SJSA1 (cell line): ENCODE measurements around the gene ASAP2. TPM values are rescaled to one million over a fixed set of nuclear protein-coding genes. Genes with fewer than 3 reads are reported as not detected.
A peak's percentile ranks its signal among the peaks of the same experiment; 100 is the strongest.
"Not testable (repeated sequence)": the region's sequence is repeated elsewhere in the genome, so short reads cannot be mapped to it uniquely, and the experiment has no call there.

ENCODE experiments used
- DNase-seq, 2 experiments: peaks; one replicate each; pipeline ENCODE4 v3.0.0-alpha.2; 2015 to 2020; ENCODE audit warnings: low spot score in 2 of 2, low read depth in 1 of 2
- H3K27ac ChIP-seq: fragments of 250-450 bp; sonication (Bioruptor Pico); 2 replicates; pipeline ENCODE4 v1.5.1; 2020; ENCODE audit warnings: mild to moderate bottlenecking, moderate library complexity
- H3K27me3 ChIP-seq: fragments of 250-450 bp; sonication (Bioruptor Pico); replicated peaks from 2 replicates; pipeline ENCODE4 v1.5.1; 2020; ENCODE audit warnings: mild to moderate bottlenecking, moderate library complexity
- H3K36me3 ChIP-seq: fragments of 250-450 bp; sonication (Bioruptor Pico); 2 replicates; pipeline ENCODE4 v1.5.1; 2020; ENCODE audit warnings: mild to moderate bottlenecking
- H3K4me1 ChIP-seq: fragments of 250-450 bp; sonication (Bioruptor Pico); replicated peaks from 2 replicates; pipeline ENCODE4 v1.6.1; 2021; ENCODE audit warnings: mild to moderate bottlenecking
- H3K4me3 ChIP-seq: fragments of 250-450 bp; sonication (Bioruptor Pico); 2 replicates; pipeline ENCODE4 v1.5.1; 2020; ENCODE audit warnings: mild to moderate bottlenecking
- H3K9me3 ChIP-seq: fragments of 250-450 bp; sonication (Bioruptor Pico); replicated peaks from 2 replicates; pipeline ENCODE4 v1.5.1; 2020; ENCODE audit warnings: mild to moderate bottlenecking
- total RNA-seq: library from RNA; depleted of rRNA; stranded (reverse); fragments of >200 nt; shearing (Covaris generic); gene quantifications from 2 replicates; pipeline ENCODE4 v1.2.3, GENCODE V29; 2014

Gene ASAP2
- total RNA-seq, 1 experiment from 2014 or later, result 15.5 TPM

GRCh38 chr2:9398251-9398650, 191.6 kb downstream of the ASAP2 start:
- not testable (repeated sequence) for H3K4me3 ChIP-seq, H3K27ac ChIP-seq, H3K4me1 ChIP-seq, DNase-seq, H3K27me3 ChIP-seq, H3K9me3 ChIP-seq
- H3K36me3 ChIP-seq, result peaks cover 38% of the 10 kb centered on the region

DNA sequence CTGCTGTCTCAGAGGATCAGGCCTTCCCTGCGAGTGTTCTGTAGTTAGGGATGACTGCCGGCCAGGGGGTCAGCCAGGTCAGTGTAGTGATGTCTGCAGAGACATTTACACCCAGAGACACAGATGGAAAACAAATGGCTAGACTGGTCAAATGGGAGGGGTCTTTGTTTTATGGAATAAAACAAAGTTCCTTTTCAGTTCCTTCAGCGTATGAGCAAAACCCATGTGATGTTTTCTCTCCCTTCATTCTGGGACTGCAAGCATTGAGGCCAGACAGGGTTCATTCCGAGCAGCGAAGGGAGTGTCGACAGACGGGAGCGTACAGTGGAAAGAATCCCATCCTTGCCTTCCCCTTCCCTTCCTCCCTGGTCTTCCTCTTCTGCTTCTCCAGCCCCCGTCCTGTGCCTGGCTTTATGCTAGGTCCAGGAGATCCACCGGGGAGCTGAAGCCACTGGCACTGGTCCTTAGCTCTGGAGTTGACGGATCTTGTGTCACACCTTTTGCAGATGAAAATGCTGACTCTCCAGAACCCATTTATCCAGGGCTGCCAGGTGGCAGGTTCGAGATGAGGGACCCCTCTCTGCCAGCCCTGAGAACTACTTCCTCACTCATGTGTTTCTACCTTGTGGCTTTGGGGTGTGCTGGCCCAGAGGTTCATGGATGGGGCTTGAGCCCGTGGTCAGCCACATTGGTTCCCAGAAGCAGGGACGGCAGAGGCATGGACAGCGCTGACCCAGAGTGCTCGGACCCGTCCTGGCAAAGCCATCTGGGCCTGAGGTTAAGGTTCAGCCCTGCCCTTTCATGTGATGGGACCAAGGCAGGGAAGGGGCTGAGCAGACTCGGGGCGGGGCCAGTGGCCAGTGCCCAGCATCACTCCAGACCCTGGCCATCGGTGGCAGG, 192.5 kb downstream of the ASAP2 start:
- Histone ChIP-seq H3K36me3 (peaks cover 46% of the 10 kb centered on the region), H3K27ac (no peak overlapping the region), H3K9me3 (no peaks in the 10 kb centered on the region), H3K4me3 (no peak overlapping the region), H3K27me3 (no peaks in the 10 kb centered on the region), H3K4me1 (no peaks in the 10 kb centered on the region)
- DNase-seq, result no peak

DNA sequence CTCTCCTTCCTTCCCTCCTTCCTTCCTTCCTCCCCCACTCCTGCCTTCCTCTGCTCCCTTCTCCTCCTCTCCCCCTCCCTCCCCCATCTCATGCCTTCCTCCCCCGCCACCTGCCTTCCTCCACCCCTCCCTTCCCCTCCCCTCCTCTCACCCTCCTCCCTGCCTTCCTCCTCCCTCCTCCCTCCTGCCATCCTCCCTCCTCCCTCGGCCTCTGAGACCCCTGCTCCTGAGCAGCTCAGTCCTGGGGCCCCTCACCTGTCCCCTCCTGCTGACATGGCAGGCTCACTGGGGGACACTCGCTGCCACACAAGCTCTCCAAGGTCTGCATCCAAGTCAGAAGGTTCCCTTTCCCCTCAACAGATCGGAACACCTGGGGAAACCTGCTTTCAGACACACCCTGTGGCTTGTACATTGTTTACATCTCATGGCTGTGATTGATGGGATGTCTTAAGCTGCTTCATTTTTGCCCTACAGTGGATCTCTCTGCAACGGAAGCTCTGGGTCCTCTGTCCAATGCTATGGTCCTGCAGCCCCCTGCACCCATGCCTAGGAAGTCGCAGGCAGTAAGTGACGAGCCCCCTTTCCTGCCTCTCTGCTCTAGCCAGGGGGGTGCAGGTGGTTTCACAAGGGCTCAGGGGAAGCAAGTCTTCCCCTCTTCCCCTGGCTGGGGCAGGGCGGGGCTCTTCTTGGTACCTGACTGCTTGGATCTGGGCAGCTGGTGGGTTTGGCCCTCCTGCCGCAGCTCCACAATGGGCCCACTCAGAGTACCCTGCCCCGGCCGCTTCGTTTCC, 193.9 kb downstream of the ASAP2 start:
- Histone ChIP-seq H3K4me3 (no peak overlapping the region), H3K36me3 (peaks cover 48% of the 10 kb centered on the region), H3K9me3 (no peaks in the 10 kb centered on the region), H3K27ac (no peak overlapping the region), H3K27me3 (no peaks in the 10 kb centered on the region), H3K4me1 (no peaks in the 10 kb centered on the region)
- DNase-seq, result no peak

- H3K4me1 ChIP-seq, result no peaks in the 10 kb centered on the region
- no peaks in the 10 kb centered on the region for H3K27me3 ChIP-seq
- H3K4me3 ChIP-seq, result no peak overlapping the region
- H3K36me3 ChIP-seq, result peaks cover 50% of the 10 kb centered on the region
- no peak for DNase-seq
- H3K9me3 ChIP-seq, result no peaks in the 10 kb centered on the region
- H3K27ac ChIP-seq, result no peak overlapping the region
Observed at GRCh38 chr2:9401059-9401547, 194.5 kb downstream of the ASAP2 start.

DNA sequence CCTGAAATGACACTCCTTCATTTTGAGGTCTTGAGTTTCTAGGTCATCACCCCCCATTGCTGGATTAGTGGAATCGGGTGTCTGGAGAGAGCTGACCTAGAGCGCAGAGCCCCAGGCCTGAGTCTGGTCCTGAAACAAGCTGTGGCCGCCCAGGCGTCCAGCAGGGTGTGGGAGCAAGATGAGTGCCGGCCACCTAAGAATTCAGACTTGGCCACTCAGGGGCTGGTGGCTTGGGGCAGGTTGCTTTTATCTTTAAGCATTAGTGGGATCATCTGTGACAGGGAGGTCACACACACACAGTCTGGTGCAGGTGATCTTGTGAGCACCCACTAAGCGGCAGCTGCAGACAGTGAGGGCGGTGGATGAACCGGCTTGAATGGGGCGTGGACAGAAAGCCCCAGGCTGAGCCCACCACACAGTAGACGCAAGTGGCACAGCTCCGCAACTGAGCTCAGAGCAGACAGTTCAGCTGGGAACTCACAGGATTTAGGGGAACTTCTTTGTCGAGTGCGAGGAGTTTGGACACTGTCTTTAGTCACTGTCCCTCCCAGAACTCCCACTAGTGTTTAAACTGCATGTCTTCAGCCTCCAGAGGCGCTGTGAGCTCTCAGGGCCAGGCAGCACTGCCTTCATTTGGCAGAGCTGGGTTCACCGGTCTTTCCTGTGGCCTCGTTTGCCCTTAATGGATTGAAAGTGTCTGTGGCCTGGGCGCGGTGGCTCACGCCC, 195.2 kb downstream of the ASAP2 start:
- Histone ChIP-seq H3K4me1 (no peaks in the 10 kb centered on the region), H3K36me3 (peaks cover 55% of the 10 kb centered on the region), H3K9me3 (no peaks in the 10 kb centered on the region), H3K27ac (no peak overlapping the region), H3K4me3 (no peak overlapping the region), H3K27me3 (no peaks in the 10 kb centered on the region)
- no peak for DNase-seq

DNA sequence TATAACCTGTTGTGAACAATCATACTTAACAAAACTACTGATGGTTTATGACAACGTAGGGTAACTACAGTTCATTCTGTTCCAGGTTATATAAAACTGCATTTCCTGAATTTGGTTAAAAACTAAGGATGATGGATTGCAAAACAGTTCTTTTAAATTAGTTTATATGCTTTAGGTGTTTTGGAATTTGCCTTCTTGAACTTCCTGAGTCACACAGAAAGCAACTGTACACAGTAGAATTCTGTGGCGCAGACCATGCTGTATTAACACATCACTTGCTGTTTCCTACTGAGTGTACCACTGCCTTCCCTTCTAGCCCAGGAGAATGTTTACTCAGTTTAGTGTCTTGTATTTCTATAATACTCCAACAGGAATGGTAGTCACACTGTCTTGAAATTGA, 197.3 kb downstream of the ASAP2 start:
- DNase-seq, result no peak
- no peak overlapping the region for H3K27ac ChIP-seq
- no peaks in the 10 kb centered on the region for H3K9me3 ChIP-seq
- H3K4me1 ChIP-seq, result no peaks in the 10 kb centered on the region
- H3K27me3 ChIP-seq, result no peaks in the 10 kb centered on the region
- peaks cover 76% of the 10 kb centered on the region for H3K36me3 ChIP-seq
- no peak overlapping the region for H3K4me3 ChIP-seq

GRCh38 chr2:9404451-9404850, 197.8 kb downstream of the ASAP2 start:
- no peak overlapping the region for H3K27ac ChIP-seq
- DNase-seq, result no peak
- H3K4me3 ChIP-seq, result no peak overlapping the region
- H3K9me3 ChIP-seq, result no peaks in the 10 kb centered on the region
- no peaks in the 10 kb centered on the region for H3K4me1 ChIP-seq
- peaks cover 81% of the 10 kb centered on the region for H3K36me3 ChIP-seq
- no peaks in the 10 kb centered on the region for H3K27me3 ChIP-seq

DNA sequence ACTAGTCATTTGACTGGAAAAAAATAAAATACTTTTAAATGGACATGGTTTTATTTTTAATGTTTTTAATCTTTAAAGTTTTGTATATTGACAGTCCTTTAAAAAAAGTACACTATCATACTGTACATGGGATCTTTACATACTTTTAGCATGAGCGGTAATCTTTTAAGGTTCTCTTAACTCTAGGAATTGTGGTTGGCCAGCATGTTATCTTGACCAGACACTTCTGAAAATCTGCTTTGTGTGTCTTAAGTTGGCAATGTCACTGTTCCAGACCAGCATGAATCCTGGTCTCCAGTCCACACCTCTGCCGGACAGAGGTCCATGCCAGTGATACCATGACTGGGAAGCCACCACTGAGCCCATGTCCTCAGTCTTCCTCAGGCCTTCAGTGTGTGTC, 199.0 kb downstream of the ASAP2 start:
- DNase-seq, result no peak
- H3K27me3 ChIP-seq, result no peaks in the 10 kb centered on the region
- no peak overlapping the region for H3K27ac ChIP-seq
- H3K4me3 ChIP-seq, result no peak overlapping the region
- no peaks in the 10 kb centered on the region for H3K9me3 ChIP-seq
- H3K36me3 ChIP-seq, result peaks cover 88% of the 10 kb centered on the region
- H3K4me1 ChIP-seq, result no peaks in the 10 kb centered on the region

GRCh38 chr2:9406529-9407362, 200.1 kb downstream of the ASAP2 start:
- no peaks in the 10 kb centered on the region for H3K4me1 ChIP-seq
- no peak overlapping the region for H3K4me3 ChIP-seq
- no peak overlapping the region for H3K27ac ChIP-seq
- no peaks in the 10 kb centered on the region for H3K9me3 ChIP-seq
- no peaks in the 10 kb centered on the region for H3K27me3 ChIP-seq
- DNase-seq, result no peak
- H3K36me3 ChIP-seq, result peaks cover 87% of the 10 kb centered on the region

DNA sequence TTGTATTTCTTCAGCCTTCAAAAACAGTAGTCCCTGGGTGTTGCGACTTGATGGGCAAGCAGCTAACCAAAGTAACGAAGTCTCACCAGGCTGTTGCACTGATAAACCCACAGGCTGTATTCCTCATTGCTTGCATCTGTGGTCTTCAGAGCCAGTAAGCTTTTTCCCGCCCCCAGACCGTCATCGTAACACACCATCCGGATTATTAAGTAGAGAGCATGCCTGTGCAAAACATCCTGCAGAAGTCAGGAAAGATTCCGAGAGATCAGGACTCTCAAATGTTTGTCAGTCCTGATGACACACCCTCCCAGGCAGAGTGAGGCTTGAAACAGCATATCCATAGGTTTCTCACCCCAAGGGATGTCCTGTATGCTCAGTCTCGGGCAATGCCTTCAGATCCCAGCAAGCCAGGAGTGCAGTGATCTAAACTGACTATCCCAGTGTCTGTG, 200.8 kb downstream of the ASAP2 start:
- DNase-seq, result no peak
- peaks cover 84% of the 10 kb centered on the region for H3K36me3 ChIP-seq
- H3K27ac ChIP-seq, result no peak overlapping the region

DNA sequence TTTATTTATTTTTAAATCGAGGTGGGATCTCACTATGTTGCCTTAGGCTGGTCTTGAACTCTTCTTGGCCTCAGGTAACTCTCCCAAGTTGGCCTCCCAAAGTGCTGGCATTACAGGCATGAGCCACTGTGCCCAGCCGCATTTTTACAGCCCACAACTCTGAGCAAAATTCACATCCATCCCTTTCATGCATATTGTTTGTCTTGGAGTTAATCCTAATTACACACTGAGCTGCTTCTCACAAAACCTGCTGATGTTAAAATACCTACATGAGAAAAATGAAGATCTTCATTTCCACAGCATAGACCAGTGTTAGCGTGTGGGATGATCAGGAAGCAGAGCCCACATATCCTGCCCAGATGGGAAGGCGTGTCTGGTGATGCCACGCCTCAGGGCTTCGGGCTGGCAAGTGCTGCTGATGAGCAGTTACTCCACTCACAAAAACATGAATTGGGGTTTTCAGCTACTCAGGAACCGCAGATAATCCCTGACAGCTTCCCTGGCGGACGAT, 202.1 kb downstream of the ASAP2 start:
- DNase-seq, result peak in 1 of 2 experiments; percentile 21

More for the DNA sequence above, 200.8 kb downstream of the ASAP2 start:
- no peaks in the 10 kb centered on the region for H3K27me3 ChIP-seq
- H3K9me3 ChIP-seq, result no peaks in the 10 kb centered on the region
- H3K4me3 ChIP-seq, result no peak overlapping the region
- H3K4me1 ChIP-seq, result no peaks in the 10 kb centered on the region

DNA sequence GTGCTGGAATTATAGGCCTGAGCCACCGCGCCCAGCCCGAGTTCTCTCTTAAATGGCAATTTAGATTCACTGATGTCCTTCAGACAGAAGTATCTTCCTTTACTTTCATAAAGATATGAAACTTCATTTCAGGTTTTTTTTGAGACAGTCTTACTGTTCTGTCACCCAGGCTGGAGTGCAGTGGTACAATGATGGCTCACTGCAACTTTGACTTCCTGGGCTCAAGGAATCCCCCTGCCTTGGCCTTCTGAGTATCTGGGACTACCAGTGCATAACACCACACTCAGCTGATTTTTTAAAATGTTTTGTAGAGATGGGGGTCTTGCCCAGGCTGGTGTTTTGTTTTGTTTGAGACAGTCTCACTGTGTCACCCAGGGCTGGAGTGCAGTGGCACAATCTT, 203.5 kb downstream of the ASAP2 start:
- no peak for DNase-seq
- H3K4me3 ChIP-seq, result no peak overlapping the region
- peaks cover 77% of the 10 kb centered on the region for H3K36me3 ChIP-seq
- H3K27me3 ChIP-seq, result no peaks in the 10 kb centered on the region
- no peak overlapping the region for H3K27ac ChIP-seq
- no peaks in the 10 kb centered on the region for H3K4me1 ChIP-seq
- H3K9me3 ChIP-seq, result no peaks in the 10 kb centered on the region

More for the DNA sequence above, 202.1 kb downstream of the ASAP2 start:
- Histone ChIP-seq H3K27me3 (no peaks in the 10 kb centered on the region), H3K9me3 (no peaks in the 10 kb centered on the region), H3K4me1 (no peaks in the 10 kb centered on the region), H3K27ac (no peak overlapping the region), H3K4me3 (no peak overlapping the region), H3K36me3 (peaks cover 80% of the 10 kb centered on the region)

DNA sequence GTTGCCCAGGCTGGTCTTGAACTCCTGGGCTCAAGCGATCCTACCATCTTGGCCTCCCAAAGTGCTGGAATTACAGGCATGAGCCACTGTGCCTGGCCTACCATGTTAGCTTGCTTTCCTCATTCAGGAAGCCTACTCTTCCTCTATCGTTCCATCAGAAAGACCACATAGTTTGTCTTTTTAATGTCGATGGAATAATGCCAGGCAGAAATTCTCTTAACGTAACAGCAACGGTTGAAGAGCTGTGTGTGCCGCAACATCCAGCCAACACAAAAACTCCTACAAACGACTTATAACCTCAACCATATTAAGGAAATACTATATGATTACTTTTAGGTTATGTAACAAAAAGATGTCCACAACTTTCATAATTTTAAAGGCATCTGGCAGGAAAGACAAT, 206.2 kb downstream of the ASAP2 start:
- H3K27ac ChIP-seq, result no peak overlapping the region
- no peaks in the 10 kb centered on the region for H3K9me3 ChIP-seq
- no peak overlapping the region for H3K4me3 ChIP-seq
- no peak for DNase-seq
- no peaks in the 10 kb centered on the region for H3K4me1 ChIP-seq
- H3K27me3 ChIP-seq, result no peaks in the 10 kb centered on the region
- H3K36me3 ChIP-seq, result peaks cover 78% of the 10 kb centered on the region
